HL-60 (cell line): Measurements from ENCODE around the gene EOGT.

Experiments
- GABPA ChIP-seq: IDR thresholded peaks from 2 replicates; pipeline ENCODE4 v1.6.1; 2012; ENCODE audit warnings: low read depth
- POLR2AphosphoS5 ChIP-seq: IDR thresholded peaks from 2 replicates; pipeline ENCODE4 v1.6.1; 2012; ENCODE audit warnings: low read depth
- TF ChIP-seq, protein P1 (sequence below): IDR thresholded peaks from one replicate; pipeline ENCODE4 v1.5.1; 2011; ENCODE audit warnings: low read length, control low read depth, inconsistent platforms; ENCODE audit not compliant: insufficient read depth
- TF ChIP-seq, protein P2 (sequence below): IDR thresholded peaks from 2 replicates; pipeline ENCODE4 v1.6.1; 2012; ENCODE audit warnings: low read depth; ENCODE audit not compliant: insufficient replicate concordance

DNA sequence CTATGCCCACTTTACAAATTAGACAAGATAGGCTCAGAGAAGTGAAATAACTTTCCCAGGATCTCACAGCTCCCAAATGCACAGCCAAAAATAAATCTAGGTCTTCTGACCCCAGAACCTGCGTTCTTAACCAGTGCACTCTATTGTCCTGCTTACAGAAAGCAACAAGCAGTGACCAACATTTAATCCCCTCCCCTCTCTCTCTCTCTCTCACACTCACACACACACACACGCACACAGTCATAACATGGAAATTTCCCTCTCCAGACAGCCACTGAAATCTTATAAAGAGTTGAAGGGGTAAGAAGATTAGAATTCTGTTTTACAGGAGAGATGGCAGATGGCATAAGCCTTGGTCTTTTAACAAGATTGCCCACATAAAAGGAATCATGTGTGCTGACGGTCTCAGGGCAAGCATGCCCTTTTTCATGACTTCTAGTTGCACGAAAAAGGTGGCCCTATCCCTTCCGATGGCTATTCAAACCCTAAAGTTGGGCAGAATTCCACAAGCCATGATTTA lies 29.4 kb downstream of the EOGT start:
- TF ChIP-seq, protein P1, sequence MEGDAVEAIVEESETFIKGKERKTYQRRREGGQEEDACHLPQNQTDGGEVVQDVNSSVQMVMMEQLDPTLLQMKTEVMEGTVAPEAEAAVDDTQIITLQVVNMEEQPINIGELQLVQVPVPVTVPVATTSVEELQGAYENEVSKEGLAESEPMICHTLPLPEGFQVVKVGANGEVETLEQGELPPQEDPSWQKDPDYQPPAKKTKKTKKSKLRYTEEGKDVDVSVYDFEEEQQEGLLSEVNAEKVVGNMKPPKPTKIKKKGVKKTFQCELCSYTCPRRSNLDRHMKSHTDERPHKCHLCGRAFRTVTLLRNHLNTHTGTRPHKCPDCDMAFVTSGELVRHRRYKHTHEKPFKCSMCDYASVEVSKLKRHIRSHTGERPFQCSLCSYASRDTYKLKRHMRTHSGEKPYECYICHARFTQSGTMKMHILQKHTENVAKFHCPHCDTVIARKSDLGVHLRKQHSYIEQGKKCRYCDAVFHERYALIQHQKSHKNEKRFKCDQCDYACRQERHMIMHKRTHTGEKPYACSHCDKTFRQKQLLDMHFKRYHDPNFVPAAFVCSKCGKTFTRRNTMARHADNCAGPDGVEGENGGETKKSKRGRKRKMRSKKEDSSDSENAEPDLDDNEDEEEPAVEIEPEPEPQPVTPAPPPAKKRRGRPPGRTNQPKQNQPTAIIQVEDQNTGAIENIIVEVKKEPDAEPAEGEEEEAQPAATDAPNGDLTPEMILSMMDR = no peak
- TF ChIP-seq, protein P2, sequence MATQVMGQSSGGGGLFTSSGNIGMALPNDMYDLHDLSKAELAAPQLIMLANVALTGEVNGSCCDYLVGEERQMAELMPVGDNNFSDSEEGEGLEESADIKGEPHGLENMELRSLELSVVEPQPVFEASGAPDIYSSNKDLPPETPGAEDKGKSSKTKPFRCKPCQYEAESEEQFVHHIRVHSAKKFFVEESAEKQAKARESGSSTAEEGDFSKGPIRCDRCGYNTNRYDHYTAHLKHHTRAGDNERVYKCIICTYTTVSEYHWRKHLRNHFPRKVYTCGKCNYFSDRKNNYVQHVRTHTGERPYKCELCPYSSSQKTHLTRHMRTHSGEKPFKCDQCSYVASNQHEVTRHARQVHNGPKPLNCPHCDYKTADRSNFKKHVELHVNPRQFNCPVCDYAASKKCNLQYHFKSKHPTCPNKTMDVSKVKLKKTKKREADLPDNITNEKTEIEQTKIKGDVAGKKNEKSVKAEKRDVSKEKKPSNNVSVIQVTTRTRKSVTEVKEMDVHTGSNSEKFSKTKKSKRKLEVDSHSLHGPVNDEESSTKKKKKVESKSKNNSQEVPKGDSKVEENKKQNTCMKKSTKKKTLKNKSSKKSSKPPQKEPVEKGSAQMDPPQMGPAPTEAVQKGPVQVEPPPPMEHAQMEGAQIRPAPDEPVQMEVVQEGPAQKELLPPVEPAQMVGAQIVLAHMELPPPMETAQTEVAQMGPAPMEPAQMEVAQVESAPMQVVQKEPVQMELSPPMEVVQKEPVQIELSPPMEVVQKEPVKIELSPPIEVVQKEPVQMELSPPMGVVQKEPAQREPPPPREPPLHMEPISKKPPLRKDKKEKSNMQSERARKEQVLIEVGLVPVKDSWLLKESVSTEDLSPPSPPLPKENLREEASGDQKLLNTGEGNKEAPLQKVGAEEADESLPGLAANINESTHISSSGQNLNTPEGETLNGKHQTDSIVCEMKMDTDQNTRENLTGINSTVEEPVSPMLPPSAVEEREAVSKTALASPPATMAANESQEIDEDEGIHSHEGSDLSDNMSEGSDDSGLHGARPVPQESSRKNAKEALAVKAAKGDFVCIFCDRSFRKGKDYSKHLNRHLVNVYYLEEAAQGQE = no peak
- TF ChIP-seq POLR2AphosphoS5 (no peak), GABPA (no peak)
